Measurements from ENCODE around the gene PLEKHG3.

The PLEKHG3 gene

DNA sequence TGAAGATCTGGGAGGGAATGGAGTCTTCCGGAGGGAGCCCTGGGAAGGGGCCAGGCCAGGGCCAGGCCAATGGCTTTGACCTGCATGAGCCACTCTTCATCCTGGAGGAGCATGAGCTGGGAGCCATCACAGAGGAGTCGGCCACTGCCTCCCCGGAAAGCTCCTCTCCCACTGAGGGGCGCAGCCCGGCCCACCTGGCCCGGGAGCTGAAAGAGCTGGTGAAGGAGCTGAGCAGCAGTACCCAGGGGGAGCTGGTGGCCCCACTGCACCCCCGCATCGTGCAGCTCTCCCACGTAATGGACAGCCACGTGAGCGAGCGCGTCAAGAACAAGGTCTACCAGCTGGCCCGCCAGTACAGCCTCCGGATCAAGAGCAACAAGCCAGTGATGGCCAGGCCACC is 37.7 kb downstream of the PLEKHG3 start:
- H3K9me2 ChIP-seq (replicated peaks; ENCODE audit: low read depth, low read length), result no peaks in the 10 kb centered on the region
- no peaks in the 10 kb centered on the region for H3K4me1 ChIP-seq (ENCODE audit: insufficient read depth, low read length, poor library complexity, severe bottlenecking)
- H3K9ac ChIP-seq (ENCODE audit: low read depth, low read length, poor library complexity, severe bottlenecking), result no peak overlapping the region
- no peak for TF ChIP-seq EZH2phosphoT487 (IDR thresholded peaks at IDR 0.05; ENCODE audit: borderline replicate concordance)
- TF ChIP-seq, protein P1, sequence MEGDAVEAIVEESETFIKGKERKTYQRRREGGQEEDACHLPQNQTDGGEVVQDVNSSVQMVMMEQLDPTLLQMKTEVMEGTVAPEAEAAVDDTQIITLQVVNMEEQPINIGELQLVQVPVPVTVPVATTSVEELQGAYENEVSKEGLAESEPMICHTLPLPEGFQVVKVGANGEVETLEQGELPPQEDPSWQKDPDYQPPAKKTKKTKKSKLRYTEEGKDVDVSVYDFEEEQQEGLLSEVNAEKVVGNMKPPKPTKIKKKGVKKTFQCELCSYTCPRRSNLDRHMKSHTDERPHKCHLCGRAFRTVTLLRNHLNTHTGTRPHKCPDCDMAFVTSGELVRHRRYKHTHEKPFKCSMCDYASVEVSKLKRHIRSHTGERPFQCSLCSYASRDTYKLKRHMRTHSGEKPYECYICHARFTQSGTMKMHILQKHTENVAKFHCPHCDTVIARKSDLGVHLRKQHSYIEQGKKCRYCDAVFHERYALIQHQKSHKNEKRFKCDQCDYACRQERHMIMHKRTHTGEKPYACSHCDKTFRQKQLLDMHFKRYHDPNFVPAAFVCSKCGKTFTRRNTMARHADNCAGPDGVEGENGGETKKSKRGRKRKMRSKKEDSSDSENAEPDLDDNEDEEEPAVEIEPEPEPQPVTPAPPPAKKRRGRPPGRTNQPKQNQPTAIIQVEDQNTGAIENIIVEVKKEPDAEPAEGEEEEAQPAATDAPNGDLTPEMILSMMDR (conservative IDR thresholded peaks at IDR 0.05; ENCODE audit: low read length), result no peak
- no peaks in the 10 kb centered on the region for H3F3A ChIP-seq (ENCODE audit: low read depth)
- no peak overlapping the region for H2AFZ ChIP-seq (ENCODE audit: low read length)
- H4K20me1 ChIP-seq (ENCODE audit: insufficient read depth, low read length, poor library complexity, severe bottlenecking), result no peaks in the 10 kb centered on the region
- no peak overlapping the region for H3K4me3 ChIP-seq (ENCODE audit: low read length, poor library complexity, severe bottlenecking)
- no peak overlapping the region for H3K4me2 ChIP-seq (ENCODE audit: low read depth, low read length, poor library complexity, severe bottlenecking)
- H3K9me3 ChIP-seq (ENCODE audit: insufficient read depth, low read depth, low read length), result no peaks in the 10 kb centered on the region
- no peaks in the 10 kb centered on the region for H3K79me2 ChIP-seq (ENCODE audit: insufficient read depth, low read length)
- no peaks in the 10 kb centered on the region for H3K27me3 ChIP-seq (ENCODE audit: insufficient read depth, low read length, poor library complexity, severe bottlenecking)
- H3K36me3 ChIP-seq (ENCODE audit: insufficient read depth, low read length), result peaks cover 71% of the 10 kb centered on the region; the same call in 1 of the 2 replicates

DNA sequence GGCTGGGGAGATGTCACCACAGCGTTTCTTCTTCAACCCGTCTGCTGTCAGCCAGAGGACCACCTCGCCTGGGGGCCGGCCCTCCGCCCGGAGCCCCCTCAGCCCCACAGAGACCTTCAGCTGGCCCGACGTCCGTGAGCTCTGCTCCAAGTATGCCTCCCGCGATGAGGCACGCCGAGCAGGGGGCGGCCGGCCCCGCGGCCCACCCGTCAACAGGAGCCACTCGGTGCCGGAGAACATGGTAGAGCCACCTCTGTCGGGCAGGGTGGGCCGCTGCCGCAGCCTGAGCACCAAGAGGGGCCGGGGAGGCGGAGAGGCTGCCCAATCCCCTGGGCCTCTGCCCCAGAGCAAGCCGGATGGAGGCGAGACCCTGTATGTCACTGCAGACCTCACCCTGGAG is 38.8 kb downstream of the PLEKHG3 start:
- H3K9me2 ChIP-seq (replicated peaks; ENCODE audit: low read depth, low read length), result no peaks in the 10 kb centered on the region
- no peak overlapping the region for H3K9ac ChIP-seq (ENCODE audit: low read depth, low read length, poor library complexity, severe bottlenecking)
- no peaks in the 10 kb centered on the region for H3K79me2 ChIP-seq (ENCODE audit: insufficient read depth, low read length)
- H3K4me2 ChIP-seq (ENCODE audit: low read depth, low read length, poor library complexity, severe bottlenecking), result no peak overlapping the region
- H3K36me3 ChIP-seq (ENCODE audit: insufficient read depth, low read length), result peaks cover 64% of the 10 kb centered on the region; the same call in 1 of the 2 replicates
- H3K27me3 ChIP-seq (ENCODE audit: insufficient read depth, low read length, poor library complexity, severe bottlenecking), result no peaks in the 10 kb centered on the region
- no peak for TF ChIP-seq EZH2phosphoT487 (IDR thresholded peaks at IDR 0.05; ENCODE audit: borderline replicate concordance)
- TF ChIP-seq, protein P1 (conservative IDR thresholded peaks at IDR 0.05; ENCODE audit: low read length), result no peak
- H2AFZ ChIP-seq (ENCODE audit: low read length), result no peak overlapping the region
- no peaks in the 10 kb centered on the region for H3K9me3 ChIP-seq (ENCODE audit: insufficient read depth, low read depth, low read length)
- H3K4me1 ChIP-seq (ENCODE audit: insufficient read depth, low read length, poor library complexity, severe bottlenecking), result no peaks in the 10 kb centered on the region
- H3K4me3 ChIP-seq (ENCODE audit: low read length, poor library complexity, severe bottlenecking), result no peak overlapping the region
- H4K20me1 ChIP-seq (ENCODE audit: insufficient read depth, low read length, poor library complexity, severe bottlenecking), result no peaks in the 10 kb centered on the region
- H3F3A ChIP-seq (ENCODE audit: low read depth), result no peaks in the 10 kb centered on the region

DNA sequence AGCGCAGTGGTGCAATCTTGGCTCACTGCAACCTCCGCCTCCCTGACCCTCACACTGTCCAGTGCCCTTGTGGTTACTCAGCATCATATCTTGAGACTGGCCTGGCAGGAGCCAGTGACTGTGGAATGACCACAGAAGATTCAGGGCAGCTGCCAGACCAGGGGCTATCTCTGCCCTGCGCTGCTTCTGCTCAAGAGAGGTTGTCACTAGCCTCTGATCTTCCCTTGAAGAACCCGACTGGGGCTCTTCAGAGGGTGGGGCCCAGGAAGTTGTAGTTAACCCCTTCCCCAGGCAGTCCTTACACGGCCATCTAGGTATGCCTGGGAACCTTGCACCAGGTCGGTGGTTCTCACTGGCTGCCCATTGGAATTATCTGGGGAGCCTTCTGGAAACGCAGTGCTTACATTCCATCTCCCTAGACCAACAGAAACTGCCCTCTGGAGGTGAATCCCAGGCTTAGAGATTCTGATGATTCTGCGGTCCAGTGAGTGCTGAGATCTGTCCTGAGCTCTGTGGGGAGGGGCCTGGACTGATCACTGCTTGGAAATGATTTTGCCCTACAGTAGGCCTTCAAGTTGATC is 41.4 kb downstream of the PLEKHG3 start:
- Histone ChIP-seq H4K20me1 (ENCODE audit: insufficient read depth, low read length, poor library complexity, severe bottlenecking) (no peaks in the 10 kb centered on the region), H2AFZ (ENCODE audit: low read length) (no peak overlapping the region), H3K4me2 (ENCODE audit: low read depth, low read length, poor library complexity, severe bottlenecking) (no peak overlapping the region), H3K9me3 (ENCODE audit: insufficient read depth, low read depth, low read length) (no peaks in the 10 kb centered on the region), H3K9me2 (replicated peaks; ENCODE audit: low read depth, low read length) (no peaks in the 10 kb centered on the region), H3K27me3 (ENCODE audit: insufficient read depth, low read length, poor library complexity, severe bottlenecking) (no peaks in the 10 kb centered on the region), H3K36me3 (ENCODE audit: insufficient read depth, low read length) (peaks cover 40% of the 10 kb centered on the region; the same call in 1 of the 2 replicates), H3K4me1 (ENCODE audit: insufficient read depth, low read length, poor library complexity, severe bottlenecking) (no peaks in the 10 kb centered on the region), H3K9ac (ENCODE audit: low read depth, low read length, poor library complexity, severe bottlenecking) (no peak overlapping the region), H3F3A (ENCODE audit: low read depth) (no peaks in the 10 kb centered on the region), H3K4me3 (ENCODE audit: low read length, poor library complexity, severe bottlenecking) (no peak overlapping the region), H3K79me2 (ENCODE audit: insufficient read depth, low read length) (no peaks in the 10 kb centered on the region)
- TF ChIP-seq, protein P1 (conservative IDR thresholded peaks at IDR 0.05; ENCODE audit: low read length), result no peak
- no peak for TF ChIP-seq EZH2phosphoT487 (IDR thresholded peaks at IDR 0.05; ENCODE audit: borderline replicate concordance)

Data from Loucy (cell line).